HCT116 (cell line): ENCODE data around the gene USP9Y. TPM values are rescaled to one million over a fixed set of nuclear protein-coding genes. Genes with fewer than 3 reads are reported as not detected.

Experiments used
- ATAC-seq: fragments of 200-7000 bp; cut with Tn5 transposase; 2 replicates; pipeline ENCODE4 v1.9.1; 2020; ENCODE audit warnings: mild to moderate bottlenecking, moderate library complexity
- BruUV-seq: library from RNA; stranded (reverse); fragments of 400-500 nt; replicated peaks from 2 replicates; lab custom pipeline; 2021; lab: Mats Ljungman, UMichigan
- CTCF ChIA-PET: fragments of 300-600 bp; sonication (Branson Sonifier 250); formaldehyde crosslinking; loops from one replicate; lab custom pipeline; 2021; ENCODE audit warnings: antibody characterized with exemption; lab: Charles Lee
- POLR2A ChIA-PET: fragments of 300-600, 350-600 bp; sonication (Branson Sonifier 250); formaldehyde crosslinking; loops from one replicate; lab custom pipeline; 2021; ENCODE audit warnings: antibody characterized with exemption; lab: Charles Lee
- RAD21 ChIA-PET, 2 experiments: fragments of 300-600 bp; sonication (Branson Sonifier 250); formaldehyde crosslinking; loops; one replicate each; lab custom pipeline; 2023; ENCODE audit warnings: low total read pairs in 2 of 2; ENCODE audit not compliant: uncharacterized antibody in 2 of 2, unreplicated experiment in 2 of 2, low non-redundant PET in 1 of 2; lab: Charles Lee
- DNase-seq: peaks from one replicate; pipeline ENCODE4 v3.0.0-alpha.2; 2010; ENCODE audit warnings: low read depth, low spot score
- H2AFZ ChIP-seq: fragments of 200-600 bp; shearing (Covaris generic), sonication (generic); 2 replicates; pipeline ENCODE4 v1.6.1; 2017; ENCODE audit warnings: low read depth, mixed run types, mixed read lengths, antibody characterized with exemption, low read length; ENCODE audit not compliant: poor library complexity, severe bottlenecking
- H3K27ac ChIP-seq: 2 replicates; pipeline ENCODE4 v1.5.1; 2012; ENCODE audit warnings: low read depth, low read length
- H3K27me3 ChIP-seq: fragments of 200-600 bp; sonication (generic); 2 replicates; pipeline ENCODE4 v1.6.1; 2016; ENCODE audit warnings: mixed run types, low read length, mixed read lengths; ENCODE audit not compliant: insufficient read depth
- H3K36me3 ChIP-seq, 2 experiments: fragments of 200-500 bp in 1 of 2; fragments of 200-600 bp in 1 of 2; sonication (Bioruptor generic) in 1 of 2; sonication (generic) in 1 of 2; 2 replicates each; pipeline versions ENCODE4 v1.5.1 to v1.6.1; 2014 to 2016; ENCODE audit warnings: low read length in 2 of 2, inconsistent platforms in 1 of 2, mixed read lengths in 1 of 2, mixed run types in 1 of 2; ENCODE audit not compliant: insufficient read depth in 2 of 2, control insufficient read depth in 1 of 2
- H3K4me1 ChIP-seq, 2 experiments: fragments of 200-600 bp in 1 of 2; sonication (generic) in 1 of 2; 2 replicates each; pipeline versions ENCODE4 v1.5.1 to v1.6.1; 2012 to 2017; ENCODE audit warnings: low read length in 2 of 2, inconsistent platforms in 1 of 2, mild to moderate bottlenecking in 1 of 2, mixed read lengths in 1 of 2, mixed run types in 1 of 2, moderate library complexity in 1 of 2; ENCODE audit not compliant: insufficient read depth in 2 of 2, control insufficient read depth in 1 of 2
- H3K4me2 ChIP-seq: fragments of 200-600 bp; sonication (generic); 2 replicates; pipeline ENCODE4 v1.6.1; 2017; ENCODE audit warnings: mixed run types, low read length, mixed read lengths
- H3K4me3 ChIP-seq, 2 experiments: fragments of 200-600 bp in 1 of 2; sonication (generic) in 1 of 2; replicated peaks in 1 of 2; 2 replicates each; pipeline ENCODE4 v1.5.1; 2011 to 2016; ENCODE audit warnings: low read length in 2 of 2, control low read depth in 1 of 2, low read depth in 1 of 2, mild to moderate bottlenecking in 1 of 2, mixed read lengths in 1 of 2, mixed run types in 1 of 2
- H3K79me2 ChIP-seq: fragments of 200-600 bp; sonication (generic); 2 replicates; pipeline ENCODE4 v1.6.1; 2017; ENCODE audit warnings: mild to moderate bottlenecking, mixed run types, low read length, moderate library complexity, mixed read lengths; ENCODE audit not compliant: insufficient read depth
- H3K9ac ChIP-seq: fragments of 200-600 bp; sonication (generic); 2 replicates; pipeline ENCODE4 v1.6.1; 2016; ENCODE audit warnings: low read length, mixed read lengths
- H3K9me2 ChIP-seq: fragments of 200-600 bp; sonication (generic), shearing (Covaris generic); 2 replicates; pipeline ENCODE4 v1.6.1; 2017; ENCODE audit warnings: mixed run types, mild to moderate bottlenecking, moderate library complexity; ENCODE audit not compliant: insufficient read depth
- H3K9me3 ChIP-seq, 2 experiments: fragments of 200-500 bp in 1 of 2; fragments of 200-600 bp in 1 of 2; sonication (Bioruptor generic) in 1 of 2; sonication (generic) in 1 of 2; 2 replicates each; pipeline ENCODE4 v1.6.1; 2014 to 2017; ENCODE audit warnings: low read length in 2 of 2, mixed read lengths in 2 of 2, inconsistent platforms in 1 of 2, low read depth in 1 of 2, mild to moderate bottlenecking in 1 of 2, mixed run types in 1 of 2, moderate library complexity in 1 of 2; ENCODE audit not compliant: control insufficient read depth in 1 of 2, insufficient read depth in 1 of 2
- H4K20me1 ChIP-seq: fragments of 200-600 bp; sonication (generic), shearing (Covaris generic); 2 replicates; pipeline ENCODE4 v1.6.1; 2017; ENCODE audit warnings: mixed run types, mild to moderate bottlenecking, moderate library complexity; ENCODE audit not compliant: insufficient read depth
- CEBPB ChIP-seq: IDR thresholded peaks from 2 replicates; pipeline ENCODE4 v1.6.1; 2012; ENCODE audit warnings: low read depth
- EZH2 ChIP-seq: fragments of 200-600 bp; sonication (generic); IDR thresholded peaks from 2 replicates; pipeline ENCODE4 v1.6.1; 2017; ENCODE audit warnings: antibody characterized with exemption, mixed run types
- EZH2phosphoT487 ChIP-seq: fragments of 200-600 bp; IDR thresholded peaks from 2 replicates; pipeline ENCODE4 v1.6.1; 2018; ENCODE audit warnings: antibody characterized with exemption, borderline replicate concordance
- POLR2AphosphoS5 ChIP-seq: IDR thresholded peaks from 2 replicates; pipeline ENCODE4 v1.6.1; 2011; ENCODE audit warnings: mild to moderate bottlenecking, low read depth, low read length, moderate library complexity
- RAD21 ChIP-seq: IDR thresholded peaks from 2 replicates; pipeline ENCODE4 v1.6.1; 2012; ENCODE audit warnings: low read depth, mild to moderate bottlenecking
- SIN3A ChIP-seq: IDR thresholded peaks from 2 replicates; pipeline ENCODE4 v1.6.1; 2012; ENCODE audit warnings: low read depth
- SP1 ChIP-seq: IDR thresholded peaks from 2 replicates; pipeline ENCODE4 v1.6.1; 2012; ENCODE audit warnings: low read depth
- SRF ChIP-seq: IDR thresholded peaks from 2 replicates; pipeline ENCODE4 v1.6.1; 2012; ENCODE audit warnings: low read depth
- ZFX ChIP-seq: fragments of 450-650 bp; IDR thresholded peaks from 2 replicates; pipeline ENCODE4 v1.6.1; 2017
- ZNF274 ChIP-seq: fragments of 200-500 bp; sonication (Bioruptor generic); IDR thresholded peaks from 2 replicates; pipeline ENCODE4 v1.6.1; 2014; ENCODE audit warnings: mild to moderate bottlenecking, low read depth, low read length, inconsistent platforms
- intact Hi-C: fragments of 100-400 bp; cut with micrococcal nuclease; formaldehyde crosslinking; loops from 2 replicates; pipeline ENCODE4 v1.10.0; 2022
- total RNA-seq: library from RNA; stranded (reverse); gene quantifications from one replicate; pipeline ENCODE4 v1.2.1, GENCODE V29; 2021; ENCODE audit not compliant: unreplicated experiment
- TF ChIP-seq, protein P1 (sequence below): IDR thresholded peaks from 2 replicates; pipeline ENCODE4 v1.6.1; 2011; ENCODE audit warnings: mild to moderate bottlenecking, low read length, moderate library complexity; ENCODE audit not compliant: insufficient replicate concordance; ENCODE audit errors: extremely low read depth

Gene USP9Y
- total RNA-seq, 1 experiment from 2014 or later: 4.4 TPM

DNA sequence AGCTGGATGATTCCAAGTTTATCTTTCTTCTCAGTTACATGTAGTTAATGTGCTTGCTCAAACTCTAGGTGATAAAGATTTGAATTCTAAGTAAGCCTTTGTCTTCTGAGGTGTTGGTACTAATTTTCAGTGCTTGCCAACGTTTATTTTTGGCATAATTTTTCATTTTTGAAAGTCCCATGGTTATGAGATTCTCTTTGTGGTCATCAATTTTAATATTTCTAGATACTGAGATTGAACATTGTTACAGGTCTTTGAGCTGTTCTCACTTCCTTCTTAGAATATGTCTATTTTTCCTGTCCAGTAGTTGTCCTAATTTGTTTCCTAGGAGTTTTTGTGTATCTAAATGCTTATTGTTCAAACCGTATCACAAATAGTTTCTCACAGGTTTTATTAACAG lies 40.4 kb downstream of the USP9Y start:
- H3K4me3 ChIP-seq: no peak overlapping the region
- CTCF ChIA-PET: no interaction called here
- POLR2A ChIA-PET: no interaction called here
- no peak overlapping the region for H2AFZ ChIP-seq
- H3K27ac ChIP-seq: no peak overlapping the region
- H3K9ac ChIP-seq: no peak overlapping the region
- H3K9me3 ChIP-seq: no peaks in the 10 kb centered on the region
- H3K36me3 ChIP-seq: no peaks in the 10 kb centered on the region
- H3K79me2 ChIP-seq: no peaks in the 10 kb centered on the region
- no peak overlapping the region for H3K4me2 ChIP-seq
- ATAC-seq: no peak
- DNase-seq: no peak
- BruUV-seq: no TSS peak
- intact Hi-C loops: no loop called here
- no peaks in the 10 kb centered on the region for H4K20me1 ChIP-seq
- TF ChIP-seq POLR2AphosphoS5 (no peak), EZH2phosphoT487 (no peak), EZH2 (no peak), SIN3A (no peak), ZNF274 (no peak), SP1 (no peak), SRF (no peak), RAD21 (no peak), CEBPB (no peak), ZFX (no peak)
- TF ChIP-seq, protein P1, sequence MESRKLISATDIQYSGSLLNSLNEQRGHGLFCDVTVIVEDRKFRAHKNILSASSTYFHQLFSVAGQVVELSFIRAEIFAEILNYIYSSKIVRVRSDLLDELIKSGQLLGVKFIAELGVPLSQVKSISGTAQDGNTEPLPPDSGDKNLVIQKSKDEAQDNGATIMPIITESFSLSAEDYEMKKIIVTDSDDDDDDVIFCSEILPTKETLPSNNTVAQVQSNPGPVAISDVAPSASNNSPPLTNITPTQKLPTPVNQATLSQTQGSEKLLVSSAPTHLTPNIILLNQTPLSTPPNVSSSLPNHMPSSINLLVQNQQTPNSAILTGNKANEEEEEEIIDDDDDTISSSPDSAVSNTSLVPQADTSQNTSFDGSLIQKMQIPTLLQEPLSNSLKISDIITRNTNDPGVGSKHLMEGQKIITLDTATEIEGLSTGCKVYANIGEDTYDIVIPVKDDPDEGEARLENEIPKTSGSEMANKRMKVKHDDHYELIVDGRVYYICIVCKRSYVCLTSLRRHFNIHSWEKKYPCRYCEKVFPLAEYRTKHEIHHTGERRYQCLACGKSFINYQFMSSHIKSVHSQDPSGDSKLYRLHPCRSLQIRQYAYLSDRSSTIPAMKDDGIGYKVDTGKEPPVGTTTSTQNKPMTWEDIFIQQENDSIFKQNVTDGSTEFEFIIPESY: no peak
- RAD21 ChIA-PET: no interaction called here
- no peaks in the 10 kb centered on the region for H3K9me2 ChIP-seq
- H3K27me3 ChIP-seq: no peaks in the 10 kb centered on the region
- H3K4me1 ChIP-seq: no peaks in the 10 kb centered on the region
